GM12878 (cell line): ENCODE results near the gene ZFPM1. TPM values are rescaled to one million over a fixed set of nuclear protein-coding genes. Genes with fewer than 3 reads are reported as not detected.

Experiments
- ATAC-seq: fragments of 200-7000 bp; cut with Tn5 transposase; 3 replicates; pipeline ENCODE4 v1.9.1; 2020; ENCODE audit warnings: mild to moderate bottlenecking, moderate library complexity
- BruUV-seq: library from RNA; stranded (reverse); fragments of 400-500 nt; replicated peaks from 2 replicates; lab custom pipeline; 2021; lab: Mats Ljungman, UMichigan
- CTCF ChIA-PET: fragments of 300-600 bp; sonication (Branson Sonifier 250); formaldehyde crosslinking; extraction: SDS; loops from one replicate; lab custom pipeline; 2021; ENCODE audit warnings: inconsistent platforms; lab: Yijun Ruan, JAX
- POLR2A ChIA-PET: fragments of 350-600 bp; formaldehyde crosslinking; extraction: SDS; loops from one replicate; lab custom pipeline; 2021; ENCODE audit warnings: inconsistent platforms; lab: Charles Lee
- RAD21 ChIA-PET: fragments of 300-600 bp; sonication (Branson Sonifier 250); formaldehyde crosslinking; loops from one replicate; lab custom pipeline; 2023; ENCODE audit warnings: antibody characterized with exemption; ENCODE audit not compliant: unreplicated experiment; lab: Charles Lee
- SMC1A ChIA-PET: fragments of 300-600 bp; sonication (Branson Sonifier 250); formaldehyde crosslinking; loops from one replicate; lab custom pipeline; 2023; ENCODE audit not compliant: unreplicated experiment, uncharacterized antibody; lab: Charles Lee
- DNase-seq: peaks from one replicate; pipeline ENCODE4 v3.0.0-alpha.2; 2011; ENCODE audit warnings: low read depth, low spot score
- FAIRE-seq: peaks from 3 replicates; lab custom pipeline; 2011; peaks lifted over from hg19 to GRCh38; lab: Jason Lieb, UNC
- H2AFZ ChIP-seq: 2 replicates; pipeline ENCODE4 v1.6.0; 2011; ENCODE audit warnings: low read depth, low read length, control low read depth; ENCODE audit not compliant: control insufficient read depth
- H3K27ac ChIP-seq: 2 replicates; pipeline ENCODE4 v1.5.1; 2011; ENCODE audit warnings: control low read depth; ENCODE audit not compliant: control insufficient read depth, insufficient read depth
- H3K27me3 ChIP-seq, 2 experiments: replicated peaks in 1 of 2; 2 replicates each; pipeline versions ENCODE4 v1.6.0 to v1.6.1; 2011; ENCODE audit warnings: low read length in 1 of 2; ENCODE audit not compliant: control insufficient read depth in 2 of 2, insufficient read depth in 2 of 2
- H3K36me3 ChIP-seq, 2 experiments: 2 replicates each; pipeline ENCODE4 v1.5.1; 2011; ENCODE audit warnings: low read length in 1 of 2; ENCODE audit not compliant: control insufficient read depth in 2 of 2, insufficient read depth in 2 of 2
- H3K4me1 ChIP-seq: 2 replicates; pipeline ENCODE4 v1.6.1; 2011; ENCODE audit warnings: mild to moderate bottlenecking, low read length, moderate library complexity, mixed read lengths; ENCODE audit not compliant: control insufficient read depth, insufficient read depth
- H3K4me2 ChIP-seq: 2 replicates; pipeline ENCODE4 v1.6.0; 2011; ENCODE audit warnings: control low read depth; ENCODE audit not compliant: control insufficient read depth, insufficient read depth
- H3K4me3 ChIP-seq: fragments of 200-600 bp; sonication (generic); 2 replicates; pipeline ENCODE4 v1.5.1; 2016
- H3K79me2 ChIP-seq: 2 replicates; pipeline ENCODE4 v1.6.0; 2011; ENCODE audit warnings: low read length; ENCODE audit not compliant: control insufficient read depth, insufficient read depth
- H3K9ac ChIP-seq: 2 replicates; pipeline ENCODE4 v1.8.0; 2011; ENCODE audit warnings: low read length, control low read depth, mixed read lengths; ENCODE audit not compliant: control insufficient read depth, insufficient read depth
- H3K9me3 ChIP-seq: replicated peaks from 3 replicates; pipeline ENCODE4 v1.5.1; 2011; ENCODE audit warnings: mild to moderate bottlenecking, low read length; ENCODE audit not compliant: control insufficient read depth, insufficient read depth
- H4K20me1 ChIP-seq: 2 replicates; pipeline ENCODE4 v1.6.0; 2011; ENCODE audit not compliant: control insufficient read depth, insufficient read depth
- ATF7 ChIP-seq: fragments of 450-650 bp; IDR thresholded peaks from 2 replicates; pipeline ENCODE4 v1.6.1; 2016; ENCODE audit warnings: low read depth, mild to moderate bottlenecking
- BCL11A ChIP-seq: IDR thresholded peaks from 2 replicates; pipeline ENCODE4 v1.6.1; 2011; ENCODE audit warnings: low read depth, low read length
- CHD2 ChIP-seq: IDR thresholded peaks from 2 replicates; pipeline ENCODE4 v1.6.1; 2011; ENCODE audit warnings: low read depth, low read length, improper control_type of control experiment, borderline replicate concordance
- E2F4 ChIP-seq: IDR thresholded peaks from 2 replicates; pipeline ENCODE4 v1.6.1; 2012; ENCODE audit warnings: low read depth, low read length, improper control_type of control experiment
- EED ChIP-seq: sonication (generic); IDR thresholded peaks from 2 replicates; pipeline ENCODE4 v1.6.1; 2016; ENCODE audit warnings: antibody characterized with exemption, low read depth
- FOS ChIP-seq: IDR thresholded peaks from 3 replicates; pipeline ENCODE4 v1.6.1; 2011; ENCODE audit warnings: borderline replicate concordance; ENCODE audit not compliant: insufficient read length; ENCODE audit errors: extremely low read depth
- KDM1A ChIP-seq: fragments of 200-600 bp; sonication (generic); IDR thresholded peaks from 2 replicates; pipeline ENCODE4 v1.6.1; 2016; ENCODE audit warnings: borderline replicate concordance
- NFYA ChIP-seq: IDR thresholded peaks from 2 replicates; pipeline ENCODE4 v1.6.1; 2011; ENCODE audit warnings: low read depth, mild to moderate bottlenecking, low read length, improper control_type of control experiment, borderline replicate concordance
- PML ChIP-seq: IDR thresholded peaks from 2 replicates; pipeline ENCODE4 v1.6.1; 2012; ENCODE audit warnings: low read length, inconsistent platforms
- RB1 ChIP-seq: fragments of 450-650 bp; formaldehyde crosslinking; IDR thresholded peaks from 2 replicates; pipeline ENCODE4 v1.6.1; 2017; ENCODE audit warnings: mild to moderate bottlenecking, borderline replicate concordance
- RELA ChIP-seq: fragments of 450-650 bp; IDR thresholded peaks from 2 replicates; pipeline ENCODE4 v1.8.0; 2014; ENCODE audit warnings: borderline replicate concordance; ENCODE audit not compliant: partially characterized antibody
- RFX5 ChIP-seq: IDR thresholded peaks from 2 replicates; pipeline ENCODE4 v1.6.1; 2011; ENCODE audit warnings: low read depth, low read length, improper control_type of control experiment
- TAF1 ChIP-seq: IDR thresholded peaks from 2 replicates; pipeline ENCODE4 v1.6.1; 2011; ENCODE audit warnings: mild to moderate bottlenecking, low read depth, low read length, borderline replicate concordance
- ZBTB33 ChIP-seq: fragments of 450-650 bp; IDR thresholded peaks from 2 replicates; pipeline ENCODE4 v1.6.1; 2017; ENCODE audit warnings: mild to moderate bottlenecking
- WGBS: methylation state at CpG from one replicate; pipeline ENCODE4 v1.1.6; 2016; ENCODE audit warnings: low lambda C conversion rate; ENCODE audit not compliant: insufficient replicate concordance, insufficient coverage; ENCODE audit errors: missing lambda C conversion rate; 5-methylcytosine and 5-hydroxymethylcytosine counted together
- in situ Hi-C: fragments of 300-500 bp; cut with MboI; formaldehyde crosslinking; loops from 9 replicates; pipeline ENCODE4 v1.14.3; 2018; ENCODE audit warnings: mixed read lengths
- intact Hi-C: fragments of 100-400 bp; cut with micrococcal nuclease; formaldehyde crosslinking; loops from one replicate; pipeline ENCODE4 v1.14.2; 2022; ENCODE audit not compliant: unreplicated experiment
- polyA plus RNA-seq, 11 experiments: library from polyadenylated mRNA; depleted of rRNA in 4 of 11; unstranded in 6 of 11; stranded (reverse) in 5 of 11; fragments of >200 nt; fragmentation: Nextera tagmentation in 4 of 11; fragmentation: Illumina TruSeq in 1 of 11; extraction: Ambion mirVana in 4 of 11; extraction: Trizol in 1 of 11; gene quantifications; 1 replicate in 1 of 11; 2 replicates in 10 of 11; pipeline versions ENCODE4 v1.2.1 to v1.2.3, GENCODE V29; 2011 to 2016; ENCODE audit warnings: inconsistent platforms in 2 of 11, missing spikeins in 2 of 11, low read depth in 1 of 11
- total RNA-seq, 4 experiments: library from RNA; depleted of rRNA in 3 of 4; stranded (reverse); fragments of >200 nt in 3 of 4; fragmentation: Illumina TruSeq in 1 of 4; extraction: Trizol in 1 of 4; gene quantifications; 2 replicates each; pipeline versions ENCODE4 v1.2.1 to v1.2.3, GENCODE V29; 2013 to 2021

Gene ZFPM1
- total and polyA plus RNA-seq, 10 of the 15 experiments (the other 5 are each of a cell fraction or from before 2014, with no cell fraction given), result 0.02 to 5.1 (median 0.30) TPM

- WGBS, result 35% methylated on average over 17 of the region's 17 CpGs
- TF ChIP-seq BCL11A (no peak), NFYA (no peak), E2F4 (no peak), TAF1 (no peak), FOS (no peak)
- ChIA-PET POLR2A (no interaction called here), SMC1A (no interaction called here), RAD21 (no interaction called here), CTCF (no interaction called here)
- Histone ChIP-seq H4K20me1 (no peaks in the 10 kb centered on the region), H2AFZ (no peak overlapping the region), H3K36me3 (no peaks in the 10 kb centered on the region), H3K79me2 (no peaks in the 10 kb centered on the region), H3K4me3 (no peak overlapping the region), H3K27me3 (no peaks in the 10 kb centered on the region; a peak in 1 of 4 replicates), H3K9me3 (no peaks in the 10 kb centered on the region), H3K27ac (no peak overlapping the region), H3K9ac (no peak overlapping the region), H3K4me2 (no peak overlapping the region), H3K4me1 (no peaks in the 10 kb centered on the region)
- in situ Hi-C loops (no loop called here), intact Hi-C loops (no loop called here)
- BruUV-seq, result no TSS peak
- DNase-seq, result no peak
- ATAC-seq, result no peak
- no peak for FAIRE-seq
Observed at GRCh38 chr16:88417684-88418476, 35.2 kb upstream of the ZFPM1 start.

- ChIA-PET POLR2A (no interaction called here), SMC1A (no interaction called here), CTCF (no interaction called here), RAD21 (no interaction called here)
- Histone ChIP-seq H3K9ac (no peak overlapping the region), H4K20me1 (no peaks in the 10 kb centered on the region), H3K27ac (no peak overlapping the region), H3K27me3 (no peaks in the 10 kb centered on the region; a peak in 1 of 4 replicates), H3K9me3 (no peaks in the 10 kb centered on the region), H3K4me3 (no peak overlapping the region), H3K4me1 (no peaks in the 10 kb centered on the region), H2AFZ (no peak overlapping the region), H3K79me2 (no peaks in the 10 kb centered on the region), H3K36me3 (no peaks in the 10 kb centered on the region), H3K4me2 (no peak overlapping the region)
- in situ Hi-C loops (no loop called here), intact Hi-C loops (no loop called here)
- FAIRE-seq (no peak), ATAC-seq (no peak), DNase-seq (no peak)
- BruUV-seq, result no TSS peak
- 47% methylated on average over 18 of the region's 18 CpGs for whole genome bisulfite sequencing
- TF ChIP-seq ATF7 (no peak), RELA (no peak), NFYA (no peak), KDM1A (no peak), PML (no peak), RFX5 (no peak), EED (no peak), ZBTB33 (no peak), RB1 (no peak), CHD2 (no peak)
Observed at GRCh38 chr16:88418869-88419268, 34.2 kb upstream of the ZFPM1 start.
